ENCODE measurements around the gene ULBP2.

ULBP2 gene, protein sequence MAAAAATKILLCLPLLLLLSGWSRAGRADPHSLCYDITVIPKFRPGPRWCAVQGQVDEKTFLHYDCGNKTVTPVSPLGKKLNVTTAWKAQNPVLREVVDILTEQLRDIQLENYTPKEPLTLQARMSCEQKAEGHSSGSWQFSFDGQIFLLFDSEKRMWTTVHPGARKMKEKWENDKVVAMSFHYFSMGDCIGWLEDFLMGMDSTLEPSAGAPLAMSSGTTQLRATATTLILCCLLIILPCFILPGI

DNA sequence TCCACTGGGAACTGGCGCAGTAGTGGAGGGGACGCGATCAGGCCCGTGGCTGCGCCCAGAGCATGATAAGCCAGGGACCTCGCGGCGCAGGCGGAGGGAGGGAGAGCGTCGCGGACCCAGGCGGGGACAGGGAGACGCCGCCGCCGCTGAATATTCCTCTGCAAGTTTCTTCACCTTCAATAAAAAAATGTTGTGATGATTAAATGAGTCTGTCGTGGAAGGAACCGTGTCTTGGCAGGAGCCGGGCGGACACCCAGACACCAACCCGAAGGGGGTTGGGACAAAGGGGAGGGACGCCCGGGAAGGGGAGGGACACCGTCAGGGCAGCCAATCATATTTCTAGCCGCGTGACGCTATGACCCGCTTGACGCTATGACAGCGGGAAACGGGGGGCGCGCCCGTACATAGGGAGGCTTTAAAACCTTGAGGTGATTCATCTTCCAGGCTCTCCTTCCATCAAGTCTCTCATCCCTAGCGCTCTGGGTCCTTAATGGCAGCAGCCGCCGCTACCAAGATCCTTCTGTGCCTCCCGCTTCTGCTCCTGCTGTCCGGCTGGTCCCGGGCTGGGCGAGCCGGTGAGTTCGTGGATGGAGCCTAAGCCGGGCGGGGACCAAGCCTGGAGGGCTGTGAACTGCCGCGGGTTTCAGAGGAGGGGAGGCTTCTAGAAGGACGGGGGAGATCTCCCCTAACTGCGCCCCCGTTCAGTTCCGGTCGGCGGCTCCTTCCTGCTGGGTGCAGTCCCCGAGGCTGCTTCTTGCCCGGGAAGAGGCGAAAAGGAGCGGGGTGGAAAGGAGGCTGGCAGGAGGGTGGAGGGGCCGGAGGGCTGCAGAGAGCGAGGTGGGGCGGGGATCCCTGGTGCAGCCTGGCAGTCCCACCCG, at the start of gene ULBP2:
ULBP2 (plus strand) TSS at position 432 of the 878 bp plus-strand sequence; CDS start at position 491, 59 bp downstream.
- in situ Hi-C loops (cut with MboI; ENCODE audit: low sequenced_read_pairs) = loop anchor here (25.0 kb wide), 1 partner anchor 870 kb away; no protein-coding TSS in a partner anchor

DNA sequence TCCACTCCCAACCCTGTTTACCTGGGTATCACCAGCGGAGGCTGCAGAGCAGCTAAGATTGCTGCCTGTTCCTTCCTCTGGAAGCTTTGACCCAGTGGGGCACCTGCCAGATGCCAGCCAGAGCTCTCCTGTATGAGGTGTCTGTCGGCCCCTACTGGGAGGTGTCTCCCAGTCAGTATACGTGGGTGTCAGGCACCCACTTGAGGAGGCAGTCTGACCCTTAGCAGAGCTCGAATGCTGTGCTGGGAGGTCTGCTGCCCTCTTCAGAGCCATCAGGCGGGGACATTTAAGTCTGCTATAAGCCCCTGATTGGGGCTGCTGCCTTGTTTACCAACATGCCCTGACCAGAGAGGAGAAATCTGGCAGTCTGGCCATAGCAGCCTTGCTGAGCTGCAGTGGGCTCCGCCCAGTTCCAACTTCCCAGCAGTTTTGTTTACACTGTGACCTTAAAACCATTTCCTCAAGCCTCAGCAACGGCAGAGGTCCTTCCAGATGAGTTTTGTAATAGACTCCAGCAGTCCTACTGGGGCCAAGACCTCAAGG, 46.7 kb upstream of the ULBP2 start:
- in situ Hi-C loops (cut with MboI; ENCODE audit: low sequenced_read_pairs) = no loop called here

DNA sequence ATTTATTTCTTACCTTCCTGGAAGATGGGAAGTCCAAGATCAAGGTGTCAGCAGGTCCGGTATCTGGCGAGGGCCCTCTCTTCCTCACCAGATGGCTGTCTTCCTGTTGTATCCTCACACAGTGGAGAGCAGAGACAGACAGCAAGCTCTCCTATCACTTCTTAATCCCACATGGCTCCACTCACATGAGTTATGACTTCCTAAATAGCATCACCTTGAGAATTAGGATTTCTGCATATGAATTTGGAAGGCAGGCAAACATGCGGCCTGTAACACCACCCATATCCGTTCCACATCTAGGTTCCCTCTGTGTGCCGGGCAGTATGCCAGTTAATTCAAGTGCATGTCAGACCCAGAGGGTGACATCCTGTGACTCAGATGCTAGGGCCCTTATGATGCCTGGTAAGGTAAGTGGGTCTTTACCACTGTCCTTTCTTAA, 46.0 kb upstream of the ULBP2 start:
- in situ Hi-C loops (cut with MboI; ENCODE audit: low sequenced_read_pairs) = no loop called here

DNA sequence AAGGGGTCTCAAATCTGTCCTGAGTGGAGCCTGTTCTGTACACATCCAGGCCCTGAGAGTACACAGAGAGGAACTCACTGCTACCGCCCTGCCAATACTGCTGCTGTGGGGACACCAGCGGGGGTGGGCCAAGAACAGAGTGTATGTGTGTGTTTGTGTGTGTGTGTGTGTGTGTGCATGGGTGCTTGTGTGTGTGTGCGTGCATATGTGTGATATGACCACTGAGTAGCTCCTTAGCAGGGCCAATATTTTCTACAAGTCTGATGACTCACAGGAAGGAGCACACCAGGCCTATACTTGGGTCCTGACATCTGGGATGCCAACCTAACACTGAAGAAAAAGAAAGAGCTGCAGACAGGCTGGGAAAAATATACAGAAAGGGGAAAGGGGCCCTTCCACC, 45.3 kb upstream of the ULBP2 start:
- in situ Hi-C loops (cut with MboI; ENCODE audit: low sequenced_read_pairs) = no loop called here

DNA sequence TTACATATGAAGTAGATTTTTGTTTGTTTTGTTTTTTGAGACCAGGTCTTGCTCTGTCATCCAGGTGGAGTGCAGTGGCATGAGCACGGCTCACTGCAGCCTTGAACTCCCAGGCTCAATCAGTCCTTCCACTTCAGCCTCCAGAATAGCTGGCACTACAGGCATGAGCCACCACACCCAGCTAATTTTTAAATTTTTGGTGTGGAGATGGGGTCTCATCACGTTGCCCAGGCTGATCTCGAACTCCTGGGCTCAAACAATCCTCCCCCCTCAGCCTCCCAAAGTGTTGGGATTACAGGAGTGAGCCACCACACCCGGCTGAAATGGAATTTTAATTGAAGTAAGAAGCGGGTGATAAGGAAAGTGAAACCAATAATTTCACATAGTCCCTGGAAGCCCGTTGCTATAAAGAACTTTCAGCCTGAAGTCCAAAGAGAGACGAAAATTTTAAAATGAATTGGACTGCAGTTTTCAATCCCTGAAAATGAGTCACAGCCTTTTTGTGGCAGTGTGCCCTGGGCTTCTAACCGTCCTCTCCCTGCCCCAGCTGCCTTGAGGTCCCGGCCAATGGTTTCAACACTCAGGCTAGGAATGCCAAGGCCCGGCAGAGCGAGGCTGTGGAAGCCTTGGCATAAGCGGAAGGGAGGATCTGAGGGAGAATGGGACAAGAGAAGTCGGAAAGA, 44.7 kb upstream of the ULBP2 start:
- in situ Hi-C loops (cut with MboI; ENCODE audit: low sequenced_read_pairs) = no loop called here

DNA sequence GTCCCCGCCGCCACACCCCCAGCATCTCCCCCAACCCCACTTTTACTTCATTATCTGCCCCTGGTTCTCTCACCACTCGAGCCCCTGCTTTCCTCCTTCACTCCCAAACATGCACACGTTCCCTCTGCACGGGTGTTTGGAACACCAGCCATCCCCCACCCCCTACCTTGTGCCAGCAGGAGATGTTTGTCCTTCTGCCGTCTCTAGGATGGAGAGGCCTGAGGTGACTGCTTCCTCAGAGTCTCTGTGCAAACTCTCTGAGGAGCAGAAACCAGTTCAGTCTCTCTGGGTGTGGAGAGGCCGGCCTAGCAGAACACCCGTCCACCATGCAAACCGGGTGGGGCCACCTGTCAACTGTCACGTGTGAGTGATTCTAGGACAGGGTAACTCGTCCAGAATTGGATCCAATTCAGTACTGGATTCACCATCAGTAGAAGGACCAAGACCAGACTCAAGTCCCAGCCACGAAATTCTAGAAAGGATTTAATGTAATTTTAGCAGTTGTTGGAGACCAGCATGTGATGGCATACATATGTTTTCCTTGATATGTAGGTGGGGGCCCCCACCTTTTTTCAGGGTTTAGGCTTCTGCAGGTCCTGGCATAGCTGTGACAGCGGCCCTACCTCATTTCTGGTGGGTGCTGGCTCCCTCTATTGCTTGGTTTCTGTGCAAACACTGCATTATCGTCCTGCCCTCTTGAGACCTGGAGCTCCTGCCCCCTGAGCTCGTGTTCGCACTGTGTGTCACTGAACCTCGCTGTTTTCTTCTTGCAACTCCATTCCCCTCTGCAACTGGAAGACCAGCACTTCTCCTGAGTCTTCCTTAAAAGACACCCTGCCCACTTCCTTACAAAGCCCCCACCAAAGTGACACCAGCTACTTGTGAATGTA, 43.7 kb upstream of the ULBP2 start, which contains the start of gene RAET1E:
RAET1E (minus strand) TSS at position 259 of the 890 bp plus-strand sequence. CDS start 7,212 bp downstream, outside the sequence.
- in situ Hi-C loops (cut with MboI; ENCODE audit: low sequenced_read_pairs) = no loop called here

DNA sequence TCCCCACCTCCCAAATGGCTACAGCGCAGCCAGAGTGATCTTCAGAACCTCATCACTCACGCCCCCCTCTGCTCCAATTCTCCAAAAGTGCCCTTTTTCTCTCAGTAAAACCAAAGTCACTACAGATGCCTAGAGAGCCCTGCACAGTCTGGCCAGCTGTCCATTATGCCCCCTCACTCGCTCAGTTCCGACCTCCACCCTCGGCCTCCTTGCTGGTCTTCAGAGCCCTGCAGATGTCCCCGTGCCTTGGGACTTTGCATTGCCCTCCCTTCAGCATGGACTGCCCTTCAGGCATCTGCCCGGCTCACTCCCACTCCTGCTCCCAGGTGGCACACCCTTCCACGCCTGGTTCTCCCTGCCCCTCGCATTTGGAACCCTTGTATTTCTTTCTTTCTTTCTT, 42.8 kb upstream of the ULBP2 start:
- in situ Hi-C loops (cut with MboI; ENCODE audit: low sequenced_read_pairs) = no loop called here

DNA sequence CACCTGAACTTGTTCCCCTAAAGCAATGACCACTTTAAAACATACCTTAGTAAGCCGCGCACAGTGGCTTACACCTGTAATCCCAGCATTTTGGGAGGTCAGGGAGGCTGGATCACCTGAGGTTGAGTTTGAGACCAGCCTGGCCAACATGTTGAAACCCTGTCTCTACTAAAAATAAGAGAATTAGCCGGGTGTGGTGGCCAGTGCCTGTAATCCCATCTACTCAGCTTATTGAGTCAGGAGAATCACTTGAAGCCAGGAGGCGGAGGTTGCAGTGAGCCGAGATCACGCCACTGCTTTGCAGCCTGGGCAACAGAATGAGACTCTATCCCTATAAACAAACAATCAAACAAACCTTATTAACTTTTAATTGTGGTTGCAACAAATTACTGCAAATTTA, 42.3 kb upstream of the ULBP2 start:
- in situ Hi-C loops (cut with MboI; ENCODE audit: low sequenced_read_pairs) = no loop called here

DNA sequence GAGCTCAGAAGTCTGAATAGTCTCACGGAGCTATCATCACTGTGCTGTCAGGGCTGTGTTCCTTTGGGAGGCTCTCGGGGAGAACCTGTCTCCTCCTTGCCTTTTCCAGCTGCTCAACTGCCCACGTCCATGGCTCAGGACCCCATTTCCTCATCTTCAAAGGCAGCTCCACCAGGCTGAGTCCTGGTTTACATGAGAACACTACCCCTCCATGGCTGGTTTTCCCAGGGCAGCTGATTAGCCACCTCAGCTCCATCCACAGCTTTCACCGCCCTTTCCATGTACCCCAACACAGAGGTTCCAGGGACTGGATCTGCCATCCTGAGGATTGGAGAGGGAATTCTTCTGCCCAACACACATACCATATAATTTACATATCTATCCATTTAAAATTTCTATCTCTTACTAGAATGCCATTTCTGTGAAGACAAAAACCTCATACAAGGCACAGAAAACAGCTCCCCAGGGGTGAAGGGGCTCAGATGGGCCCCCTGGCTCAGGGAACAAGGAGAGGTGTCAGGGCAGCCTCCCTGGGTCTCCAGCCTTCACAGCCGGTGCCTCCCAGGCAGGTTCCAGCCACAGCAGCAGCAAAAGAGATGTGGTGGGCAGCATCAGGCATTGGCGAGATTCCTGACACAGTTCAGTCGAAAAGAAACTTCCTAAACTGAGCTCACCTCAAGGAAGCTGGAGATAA, 41.7 kb upstream of the ULBP2 start:
- in situ Hi-C loops (cut with MboI; ENCODE audit: low sequenced_read_pairs) = no loop called here

DNA sequence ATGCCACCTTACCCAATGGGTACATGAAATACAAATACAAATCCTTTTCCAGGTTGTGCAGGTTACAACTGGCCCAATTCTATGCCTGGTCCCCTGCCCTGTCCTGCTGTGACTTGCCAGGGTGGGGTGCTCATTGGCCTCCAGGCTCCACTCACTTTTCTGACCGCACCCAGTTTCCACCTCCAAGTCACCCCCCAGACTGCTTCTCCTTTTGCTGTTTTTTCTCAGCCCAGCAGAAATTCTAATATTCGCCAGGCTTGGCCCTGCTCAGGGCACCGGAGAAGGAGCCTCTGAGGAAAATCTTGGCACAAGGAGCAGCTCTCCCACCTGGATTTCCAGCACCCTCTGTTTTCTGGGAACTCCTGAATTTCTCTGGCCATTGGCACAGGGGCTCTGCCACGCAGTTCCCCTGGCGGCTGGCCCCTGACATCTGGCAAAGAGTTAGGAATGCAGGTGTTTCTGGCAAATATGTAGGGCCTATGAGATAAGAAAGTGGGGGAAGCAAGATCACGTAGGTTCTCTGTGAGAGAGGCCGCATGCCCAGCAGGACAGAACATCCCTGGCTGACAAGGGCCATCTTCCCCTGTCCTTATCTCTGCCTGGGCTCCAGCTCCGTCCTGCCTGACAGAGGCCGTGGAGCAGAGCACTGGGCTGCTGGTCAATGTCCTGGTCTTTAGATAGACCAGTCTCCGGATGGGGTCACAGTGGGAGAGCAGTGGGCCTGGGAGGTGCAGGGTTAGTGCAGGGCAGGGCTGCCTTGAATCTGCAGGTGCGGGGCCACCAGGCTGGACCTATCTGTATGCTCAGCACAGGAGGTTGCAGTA, 41.0 kb upstream of the ULBP2 start:
- in situ Hi-C loops (cut with MboI; ENCODE audit: low sequenced_read_pairs) = no loop called here

DNA sequence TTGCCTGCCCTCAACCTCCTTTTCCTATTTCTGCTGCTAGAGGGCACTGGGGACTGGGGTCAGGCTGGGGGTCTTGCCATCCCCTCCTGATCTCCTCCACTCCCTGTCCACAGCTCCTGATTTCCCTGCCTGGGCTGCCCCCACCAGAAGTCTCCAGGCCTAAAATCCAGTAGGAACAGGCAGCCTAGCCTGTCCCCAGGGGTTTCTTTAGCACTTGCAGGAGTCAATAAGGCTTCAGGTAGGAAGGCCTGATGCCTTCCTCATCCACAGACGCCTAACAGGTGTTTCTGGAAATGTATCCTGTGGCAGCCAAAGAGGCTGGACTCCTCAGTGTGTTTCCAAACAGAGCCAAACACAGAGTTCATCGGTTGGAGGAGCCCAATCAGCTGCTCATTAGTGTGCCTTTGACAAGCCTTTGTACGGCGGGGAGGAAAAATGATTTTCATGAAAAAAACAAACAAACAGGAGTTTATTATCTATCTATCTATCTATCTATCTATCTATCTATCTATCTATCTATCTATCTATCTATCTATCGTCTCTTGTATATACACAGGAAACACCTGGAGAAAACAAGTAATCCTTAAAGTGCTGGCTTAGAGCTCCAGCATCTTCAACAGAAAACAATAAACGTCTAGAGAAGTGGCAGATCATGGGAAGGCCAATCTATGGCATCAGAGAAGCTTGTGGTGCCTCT, 40.2 kb upstream of the ULBP2 start:
- in situ Hi-C loops (cut with MboI; ENCODE audit: low sequenced_read_pairs) = no loop called here

DNA sequence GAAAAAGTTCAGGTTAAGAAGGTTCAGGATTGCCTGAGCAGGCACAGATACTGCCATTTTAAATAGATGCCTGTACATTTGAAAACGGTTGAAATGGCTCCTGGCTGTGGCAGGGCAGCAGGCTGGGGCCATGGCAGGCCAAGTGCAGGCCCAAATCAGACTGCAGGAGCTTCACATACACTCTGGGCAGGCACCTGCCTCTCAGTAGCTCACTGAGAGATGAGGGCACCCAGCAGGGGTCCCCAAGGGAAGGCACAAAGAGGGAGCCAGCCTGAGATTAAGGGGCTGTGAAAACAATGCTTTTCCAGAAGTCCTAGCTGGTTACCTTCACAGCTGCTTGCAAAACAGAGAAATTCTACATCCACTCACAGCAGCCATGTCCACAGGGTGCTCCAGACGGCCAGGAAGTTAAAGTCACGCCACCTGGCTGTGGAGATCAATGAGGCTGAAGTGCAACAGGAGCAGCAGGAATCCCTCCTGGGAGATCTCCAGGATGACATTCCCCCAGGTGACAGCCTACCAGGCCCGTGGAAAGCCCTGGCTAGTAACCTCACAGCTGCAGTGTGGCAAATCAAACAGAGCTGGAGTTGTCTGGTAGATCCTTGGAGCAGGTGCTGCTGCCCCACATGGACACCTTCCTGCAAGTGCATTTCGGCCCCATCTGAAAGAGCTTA, 37.7 kb upstream of the ULBP2 start:
- in situ Hi-C loops (cut with MboI; ENCODE audit: low sequenced_read_pairs) = no loop called here

DNA sequence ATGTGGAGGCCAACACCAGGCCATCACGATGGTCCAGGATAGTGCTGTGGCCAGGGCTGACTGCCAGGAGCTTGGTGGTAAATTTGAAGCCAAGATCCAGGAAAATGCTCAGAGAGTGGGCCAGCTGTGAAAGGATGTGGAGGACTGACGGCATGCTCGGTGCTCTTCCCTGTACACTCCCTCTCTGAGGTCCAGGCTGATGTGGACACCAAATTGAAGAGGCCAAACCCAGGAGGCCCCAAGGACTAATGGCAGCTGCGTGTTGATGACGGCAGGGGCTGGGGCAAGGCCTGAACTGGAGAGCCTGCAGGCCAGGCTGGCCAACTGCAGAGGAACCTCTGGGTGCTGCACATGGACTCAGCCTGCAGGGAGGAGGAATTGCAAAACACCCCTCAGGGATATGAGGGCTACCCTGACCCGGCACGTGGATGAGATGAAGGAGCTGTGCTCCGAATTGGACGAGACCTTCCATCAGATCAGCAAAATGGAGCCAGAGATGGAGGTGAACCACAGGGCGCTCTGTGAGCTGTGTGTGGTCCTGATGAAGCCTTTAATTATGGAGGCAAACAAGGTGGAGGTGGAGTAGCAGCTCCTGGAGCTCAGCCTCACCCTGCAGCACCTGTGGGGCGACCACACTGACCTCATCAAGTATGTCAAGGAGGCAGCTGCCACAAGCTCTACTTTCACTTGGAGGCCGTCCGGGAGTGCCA, 37.0 kb upstream of the ULBP2 start:
- in situ Hi-C loops (cut with MboI; ENCODE audit: low sequenced_read_pairs) = no loop called here

DNA sequence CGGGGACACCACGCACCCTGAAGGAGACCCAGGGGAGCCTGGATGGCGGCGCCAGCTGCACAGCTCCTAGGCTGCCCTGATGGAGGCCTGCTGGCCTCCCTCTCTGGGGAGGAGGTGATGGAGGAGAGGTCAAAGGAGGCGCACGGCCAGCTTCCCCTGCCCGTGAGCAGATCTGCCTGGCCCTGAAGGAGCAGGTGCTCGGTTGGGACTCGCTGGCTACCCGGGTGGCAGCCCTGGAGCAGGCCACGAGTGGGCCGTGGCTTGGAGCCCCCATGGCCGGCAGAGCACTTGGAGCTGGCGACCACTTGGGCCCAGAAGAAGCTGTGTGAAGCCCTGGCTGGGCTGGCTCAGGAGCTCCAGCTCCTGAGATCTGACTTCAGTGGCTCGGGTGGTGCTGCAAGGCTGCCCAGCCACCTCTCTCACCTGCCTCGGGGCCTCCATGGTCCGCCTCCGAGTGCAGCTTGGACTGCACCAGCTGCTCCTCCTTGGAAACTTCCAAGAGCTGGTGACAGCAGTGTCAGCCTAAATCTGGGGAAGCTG, 36.4 kb upstream of the ULBP2 start:
- in situ Hi-C loops (cut with MboI; ENCODE audit: low sequenced_read_pairs) = no loop called here

DNA sequence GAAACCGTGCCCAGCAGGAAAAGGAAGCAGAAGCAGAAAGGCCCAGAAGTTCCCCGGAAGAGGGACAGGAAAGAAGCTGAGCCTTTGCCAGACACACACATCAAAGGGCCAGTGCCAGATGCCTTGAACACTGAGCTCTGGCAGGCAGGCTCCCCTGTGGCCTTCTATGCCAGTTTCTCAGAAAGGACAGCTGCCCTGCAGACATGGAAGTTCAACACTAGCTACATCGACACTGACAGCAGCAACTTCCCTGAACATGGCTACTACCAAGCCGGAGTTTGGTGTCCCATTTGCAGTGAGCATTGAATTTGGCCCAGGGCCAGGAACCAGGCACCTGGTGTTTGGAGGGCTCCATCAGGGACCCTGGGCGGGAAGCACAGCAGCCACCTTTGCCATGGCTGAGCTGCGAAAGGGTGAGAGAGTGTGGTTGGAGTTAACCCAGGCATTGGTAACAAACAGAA, 35.9 kb upstream of the ULBP2 start:
- in situ Hi-C loops (cut with MboI; ENCODE audit: low sequenced_read_pairs) = no loop called here

DNA sequence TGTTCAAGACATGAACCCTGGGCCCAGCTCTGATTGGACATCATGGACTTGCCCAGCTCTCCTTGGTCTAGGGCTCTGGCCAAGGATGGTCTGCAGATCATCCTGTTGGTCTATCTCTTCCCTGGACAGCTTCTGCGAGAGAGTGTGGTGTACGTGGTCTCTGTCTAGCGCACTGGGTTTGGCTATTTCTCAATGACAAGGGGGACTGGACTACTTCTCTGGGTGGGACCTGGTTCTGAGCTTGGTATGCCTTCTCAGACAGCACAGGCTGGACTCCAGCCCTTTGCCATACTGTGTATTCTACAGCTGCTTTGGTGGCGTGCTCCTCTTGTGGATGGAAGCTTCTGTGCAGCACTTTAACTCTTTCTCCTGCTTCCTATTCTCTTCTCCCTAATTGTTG, 35.4 kb upstream of the ULBP2 start:
- in situ Hi-C loops (cut with MboI; ENCODE audit: low sequenced_read_pairs) = no loop called here

DNA sequence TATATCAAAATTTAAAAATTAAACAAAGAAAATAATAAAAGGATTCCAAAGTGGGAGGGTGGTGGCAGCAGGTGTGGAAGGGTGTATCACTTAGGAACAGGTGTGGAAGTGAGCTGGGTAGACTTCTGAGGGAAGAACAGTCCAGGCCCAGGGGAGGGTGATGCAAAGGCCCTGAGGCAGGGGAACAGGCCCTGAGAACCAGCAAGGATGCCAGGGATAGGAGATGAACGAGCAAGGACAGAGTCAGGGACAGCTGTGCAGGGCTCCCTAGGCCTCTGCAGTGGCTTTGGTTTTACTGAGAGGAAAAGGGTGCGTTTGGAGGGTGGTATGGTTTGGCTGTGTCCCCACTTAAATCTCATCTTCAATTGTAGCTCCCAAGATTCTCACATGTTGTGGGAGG, 34.5 kb upstream of the ULBP2 start:
- in situ Hi-C loops (cut with MboI; ENCODE audit: low sequenced_read_pairs) = no loop called here
